GM19463 (cell line): ENCODE results near the gene PPP1R7.

Source experiments
- ATAC-seq: cut with Tn5 transposase; IDR thresholded peaks from one replicate; pipeline ENCODE4 v1.9.1; 2021; ENCODE audit warnings: mild to moderate bottlenecking, moderate library complexity; ENCODE audit not compliant: unreplicated experiment

PPP1R7 gene

GRCh38 chr2:241120440-241120839 lies 29.8 kb upstream of the PPP1R7 start:
- no peak for ATAC-seq

DNA sequence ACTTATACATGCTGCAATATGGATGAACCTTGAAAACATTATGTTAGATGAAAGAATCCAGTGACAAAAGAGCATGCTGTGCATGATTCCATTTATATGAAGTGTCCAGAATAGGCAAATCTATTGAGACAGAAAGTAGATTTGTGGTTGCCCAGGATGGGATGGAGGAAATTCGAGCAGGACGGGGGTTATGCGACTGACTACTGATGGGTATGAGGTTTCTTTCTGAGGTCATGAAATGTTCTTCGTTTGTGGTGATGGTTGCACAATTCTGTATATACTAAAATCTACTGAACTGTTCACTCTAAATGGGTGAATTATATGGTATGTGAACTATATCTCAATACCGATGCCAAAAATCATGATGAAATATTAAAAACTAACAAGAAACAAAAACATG lies 29.3 kb upstream of the PPP1R7 start:
- ATAC-seq, result no peak

- ATAC-seq, result no peak
These were observed 27.8 kb upstream of the PPP1R7 start for GRCh38 chr2:241122376-241123002.

- no peak for ATAC-seq
These were observed 26.3 kb upstream of the PPP1R7 start for GRCh38 chr2:241123816-241124536.

DNA sequence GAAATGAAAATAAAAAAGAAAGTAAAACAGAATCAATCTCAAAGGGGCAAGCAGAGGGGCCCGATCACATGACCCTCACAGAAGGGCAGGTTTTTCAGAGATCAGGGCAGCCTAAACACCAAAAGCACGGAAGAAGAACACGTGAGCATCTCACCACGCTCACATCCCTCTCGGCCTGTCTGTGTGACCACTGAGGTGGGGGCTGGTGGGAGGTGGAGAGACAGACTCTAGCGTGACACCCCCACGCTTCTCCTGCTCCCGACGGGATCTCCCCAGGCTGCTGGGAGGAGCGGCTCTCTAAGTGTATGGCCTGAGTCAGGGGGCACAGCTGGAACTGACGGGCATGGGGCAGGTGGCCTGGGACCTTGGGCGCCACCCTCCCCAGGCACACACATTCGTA lies 24.6 kb upstream of the PPP1R7 start:
- ATAC-seq, result no peak

DNA sequence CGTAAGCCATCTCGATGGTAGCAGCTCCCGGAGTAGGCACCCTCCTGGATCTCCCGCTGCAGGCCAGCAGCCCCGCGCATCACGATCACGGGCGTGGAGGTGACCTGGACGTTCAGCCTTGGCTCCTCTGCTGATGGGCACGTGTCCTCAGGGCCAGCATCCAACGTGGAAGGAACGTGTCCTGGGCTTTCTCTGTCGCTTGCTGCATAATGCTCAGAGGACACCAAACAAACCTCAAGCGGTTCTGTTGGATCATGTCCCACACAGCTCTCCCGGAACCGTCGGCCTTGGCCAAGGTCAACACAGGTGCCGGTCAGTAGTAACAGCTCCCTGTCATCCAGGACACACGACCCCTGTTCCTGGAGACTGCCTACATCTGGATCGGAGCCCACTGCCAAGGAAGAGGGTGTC lies 24.1 kb upstream of the PPP1R7 start:
- no peak for ATAC-seq

DNA sequence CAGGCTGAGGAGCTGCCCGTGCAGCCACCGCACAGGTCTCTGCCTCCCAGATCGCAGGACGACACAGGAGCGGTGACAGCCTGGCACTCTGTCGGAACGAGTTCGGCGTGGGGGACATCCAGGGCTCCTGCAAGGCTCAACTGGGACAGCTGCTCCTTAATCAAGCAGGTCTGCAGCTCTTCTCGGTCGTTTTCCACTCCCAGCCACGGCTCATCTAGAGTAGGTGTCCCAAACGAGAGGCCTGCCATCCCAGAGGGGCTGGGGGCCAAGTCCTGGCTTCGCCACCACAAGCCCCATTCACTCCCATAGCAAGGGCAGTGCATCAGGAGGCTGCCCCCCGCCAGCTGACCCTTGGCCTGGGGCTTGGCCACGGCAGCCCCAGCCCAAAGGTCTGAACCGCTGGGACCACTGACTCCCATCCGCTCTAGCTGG lies 23.5 kb upstream of the PPP1R7 start:
- no peak for ATAC-seq

DNA sequence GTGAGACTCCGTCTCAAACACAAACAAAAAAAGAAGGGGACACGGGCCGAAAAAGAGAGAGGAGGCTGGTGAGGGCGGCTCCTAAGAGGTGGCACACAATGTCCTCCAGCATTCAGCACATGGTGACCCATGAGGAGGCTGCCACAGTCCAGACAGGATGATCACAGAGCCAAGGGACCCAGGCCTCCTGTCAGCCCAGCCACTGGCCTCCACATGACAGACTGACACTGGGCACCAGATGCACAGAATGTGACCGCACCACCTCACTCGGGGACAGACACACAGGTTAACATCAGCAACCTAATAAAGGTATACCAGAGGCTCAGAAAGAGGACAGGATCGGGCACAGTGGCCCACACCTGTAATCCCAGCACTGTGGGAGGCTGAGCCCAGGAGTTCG lies 22.0 kb upstream of the PPP1R7 start:
- ATAC-seq, result no peak

DNA sequence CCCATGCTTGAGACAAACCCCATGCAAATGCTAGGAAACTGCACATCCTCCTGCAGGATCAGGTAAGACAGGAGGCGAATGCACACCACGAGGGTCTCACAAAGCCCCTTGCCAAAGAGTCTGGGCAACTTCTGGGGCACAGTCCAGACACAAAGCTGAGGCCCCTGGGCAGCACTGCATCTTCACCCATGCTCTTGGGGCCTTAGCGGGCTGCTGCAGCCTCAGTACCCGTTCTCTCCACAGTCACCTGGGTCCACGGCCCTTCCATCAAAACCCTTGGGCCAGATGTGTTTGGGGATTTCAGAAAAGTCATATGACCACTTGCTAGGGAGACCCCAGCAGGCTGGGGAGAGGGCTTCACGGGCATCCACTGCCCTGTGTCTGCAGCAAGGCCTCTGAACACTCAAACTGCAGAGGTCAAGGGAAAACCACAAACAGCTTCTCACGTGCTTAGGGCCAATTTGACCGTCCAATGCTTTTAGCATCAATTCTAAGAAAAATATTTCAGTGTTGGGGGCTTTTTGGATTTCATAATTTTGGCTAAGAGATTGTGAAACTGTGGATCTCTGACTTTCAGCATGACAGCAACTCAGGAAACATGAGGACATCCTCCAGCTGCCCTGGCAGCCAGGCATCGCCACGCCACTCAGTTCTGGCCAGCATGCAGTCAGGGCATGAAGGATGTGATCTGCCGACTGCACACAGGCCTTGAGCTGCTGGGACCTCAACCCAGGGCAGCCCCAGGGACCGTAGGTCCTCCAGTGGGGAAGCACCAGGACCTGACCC lies 21.0 kb upstream of the PPP1R7 start:
- no peak for ATAC-seq

GRCh38 chr2:241130316-241130715 lies 20.0 kb upstream of the PPP1R7 start:
- no peak for ATAC-seq

DNA sequence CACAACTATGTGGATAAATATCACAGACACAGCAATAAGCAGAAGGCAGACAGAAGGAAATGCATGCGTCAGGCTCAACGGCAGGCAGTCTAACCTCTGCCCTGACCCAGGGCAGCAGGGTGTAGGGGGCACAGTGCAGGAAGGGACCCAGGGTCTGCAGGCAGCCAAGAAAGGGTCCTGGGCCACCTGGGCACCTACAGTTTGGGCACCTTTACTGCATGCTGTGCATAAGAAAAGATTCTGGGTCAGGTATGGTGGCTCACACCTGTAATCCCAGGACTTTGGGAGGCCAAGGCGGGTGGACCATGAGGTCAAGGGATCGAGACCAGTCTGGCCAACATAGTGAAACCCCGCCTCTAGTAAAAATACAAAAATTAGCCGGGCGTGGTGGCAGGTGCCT lies 18.7 kb upstream of the PPP1R7 start:
- ATAC-seq, result no peak

DNA sequence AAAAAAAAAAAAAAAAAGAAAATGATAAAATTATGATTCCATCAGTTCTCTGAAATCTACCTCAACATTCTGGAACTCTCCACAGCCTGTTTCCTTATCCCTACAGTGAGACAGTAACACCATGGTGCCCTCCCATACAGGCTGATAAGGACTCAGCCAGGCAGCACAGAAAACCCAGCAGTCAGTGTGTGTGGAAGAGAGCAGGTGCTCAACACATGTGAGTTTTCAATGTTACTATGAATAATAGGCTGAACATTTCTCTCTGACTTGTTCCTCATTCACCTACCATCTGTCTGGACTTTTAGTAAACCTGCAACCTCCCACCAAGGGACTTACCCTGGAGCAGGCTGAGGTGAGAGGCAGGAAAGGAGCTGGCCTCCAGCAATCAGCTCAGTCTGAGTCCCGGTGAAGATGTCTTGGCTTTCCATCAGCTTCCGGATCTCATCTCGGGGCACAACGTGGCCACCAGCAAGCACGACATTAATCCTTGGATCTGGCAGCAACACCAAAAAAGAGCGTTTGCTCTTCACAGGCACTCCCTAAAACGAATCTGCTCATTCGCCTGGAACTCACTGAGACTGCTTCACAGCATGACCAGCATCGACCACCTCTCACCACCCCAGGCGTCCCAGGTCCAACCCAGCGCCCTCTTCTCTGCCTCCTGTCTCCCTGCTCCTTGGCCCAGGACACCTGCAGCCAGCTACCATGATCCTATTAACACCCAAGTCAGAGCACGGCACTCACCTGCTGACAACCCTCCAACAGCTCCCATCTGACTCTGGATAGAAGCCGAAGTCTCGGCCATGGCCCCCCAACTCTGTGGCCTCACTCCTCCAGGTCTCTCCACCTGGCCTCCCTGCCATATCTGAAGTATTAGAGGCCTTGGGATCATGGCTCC lies 17.5 kb upstream of the PPP1R7 start:
- ATAC-seq, result no peak

GRCh38 chr2:241133436-241133820 lies 16.8 kb upstream of the PPP1R7 start:
- no peak for ATAC-seq

- no peak for ATAC-seq
These were observed 15.6 kb upstream of the PPP1R7 start for GRCh38 chr2:241134711-241135110.

- ATAC-seq, result no peak
These were observed 14.5 kb upstream of the PPP1R7 start for GRCh38 chr2:241135737-241136136.

DNA sequence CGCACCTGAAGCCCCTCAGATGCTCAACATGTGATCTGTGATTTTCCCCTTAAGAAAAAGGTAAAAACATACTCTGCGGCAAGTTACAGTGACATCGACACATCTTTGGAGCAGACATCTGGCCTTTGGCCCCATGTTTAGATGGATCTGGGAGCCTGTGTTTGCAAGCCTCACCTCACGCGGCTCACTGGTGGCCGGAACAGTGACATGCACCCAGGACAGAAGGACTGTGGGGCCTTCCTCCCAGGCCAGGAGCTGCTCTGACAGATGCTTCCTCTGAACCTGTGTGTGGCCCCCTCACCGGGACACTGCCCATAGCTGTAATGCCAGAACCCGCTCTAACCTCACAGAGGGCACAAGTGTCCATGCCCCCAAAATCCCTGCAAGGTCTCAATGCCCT lies 14.1 kb upstream of the PPP1R7 start:
- ATAC-seq, result no peak

- no peak for ATAC-seq
These were observed 13.5 kb upstream of the PPP1R7 start for GRCh38 chr2:241136661-241137260.

GRCh38 chr2:241137276-241138190 lies 12.7 kb upstream of the PPP1R7 start:
- no peak for ATAC-seq

GRCh38 chr2:241138471-241138870 lies 11.8 kb upstream of the PPP1R7 start:
- no peak for ATAC-seq
